Mesothelial cell of epicardium (in vitro differentiated cells): ENCODE measurements around the gene PDAP1. TPM values are rescaled to one million over a fixed set of nuclear protein-coding genes. Genes with fewer than 3 reads are reported as not detected.

ENCODE experiments used
- DNase-seq, 2 experiments: peaks; one replicate each; pipeline ENCODE4 v3.0.0; 2021; ENCODE audit warnings: low spot score in 2 of 2; ENCODE audit not compliant: unreplicated experiment in 2 of 2
- H3K27ac Mint-ChIP-seq: 2 replicates; pipeline ENCODE4 v1.8.0; 2021; ENCODE audit warnings: mixed read lengths
- H3K27me3 Mint-ChIP-seq: 2 replicates; pipeline ENCODE4 v1.8.0; 2021; ENCODE audit warnings: low read depth, mixed read lengths
- H3K36me3 Mint-ChIP-seq: 2 replicates; pipeline ENCODE4 v1.8.0; 2021; ENCODE audit warnings: mixed read lengths
- H3K4me1 Mint-ChIP-seq: 2 replicates; pipeline ENCODE4 v1.8.0; 2021; ENCODE audit warnings: mixed read lengths
- H3K4me3 Mint-ChIP-seq: 2 replicates; pipeline ENCODE4 v1.8.0; 2021; ENCODE audit warnings: mild to moderate bottlenecking, moderate library complexity, mixed read lengths
- H3K9me3 Mint-ChIP-seq: 2 replicates; pipeline ENCODE4 v1.8.0; 2021; ENCODE audit warnings: mixed read lengths
- total RNA-seq: library from RNA; stranded (reverse); gene quantifications from 3 replicates; pipeline ENCODE4 v1.2.1, GENCODE V29; 2021
- TF ChIP-seq, protein P1 (sequence below): fragments of 200-600 bp; sonication (generic); IDR thresholded peaks from one replicate; pipeline ENCODE4 v1.5.0; 2021; ENCODE audit warnings: antibody characterized with exemption; ENCODE audit not compliant: unreplicated experiment

PDAP1 gene
- total RNA-seq, 1 donor from 2014 or later = 103 TPM

DNA sequence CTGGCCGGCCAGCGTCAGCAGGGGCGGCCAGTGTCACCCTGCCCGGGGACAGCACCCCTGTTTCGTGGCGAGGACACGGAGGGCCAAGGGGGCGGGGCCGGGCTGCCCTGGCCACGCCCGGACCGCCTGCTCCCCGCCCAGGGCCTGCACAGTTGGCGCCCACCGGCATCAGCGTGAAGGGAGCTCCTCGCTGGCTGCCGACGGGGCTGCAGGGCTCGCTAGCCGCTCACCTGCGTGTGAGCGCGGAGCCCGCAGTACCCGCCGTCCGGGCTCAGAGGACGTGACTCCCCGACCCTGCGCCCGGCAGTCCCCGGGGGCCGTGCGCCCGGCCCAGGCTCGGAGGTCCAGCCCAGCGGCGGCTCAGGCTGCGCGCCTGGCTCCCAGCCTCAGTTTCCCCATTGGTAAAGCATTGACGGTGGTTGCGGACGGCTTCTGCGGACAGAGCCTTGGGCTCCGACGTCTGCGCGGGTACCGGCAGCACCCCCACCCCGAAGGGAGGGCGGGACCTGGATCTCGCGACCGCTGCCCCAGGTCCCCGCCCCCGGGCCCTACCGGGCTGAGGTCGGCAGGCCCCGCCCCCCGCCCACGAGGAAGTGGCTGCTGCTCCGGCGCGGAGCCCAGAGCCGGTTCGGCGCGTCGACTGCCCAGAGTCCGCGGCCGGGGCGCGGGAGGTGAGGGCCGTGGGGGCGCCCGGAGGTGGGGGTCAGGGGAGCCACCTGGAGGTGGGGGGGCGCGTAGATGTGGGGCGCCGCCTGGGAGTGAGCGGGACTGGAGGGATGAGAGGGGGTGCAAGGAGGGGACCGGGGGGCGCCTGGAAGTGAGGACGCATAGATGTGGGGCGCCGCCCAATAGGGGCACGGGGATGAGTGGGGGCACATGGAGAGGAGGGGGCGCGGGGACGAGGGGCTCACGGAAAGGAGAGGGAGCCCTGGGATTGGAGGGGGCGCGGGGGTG, 34.0 kb downstream of the PDAP1 start, which contains the start of gene ARPC1B:
Gene ARPC1B (plus strand): TSS at position 620 of the 954 bp plus-strand sequence. CDS start 10,985 bp downstream, outside the sequence.
- TF ChIP-seq, protein P1, sequence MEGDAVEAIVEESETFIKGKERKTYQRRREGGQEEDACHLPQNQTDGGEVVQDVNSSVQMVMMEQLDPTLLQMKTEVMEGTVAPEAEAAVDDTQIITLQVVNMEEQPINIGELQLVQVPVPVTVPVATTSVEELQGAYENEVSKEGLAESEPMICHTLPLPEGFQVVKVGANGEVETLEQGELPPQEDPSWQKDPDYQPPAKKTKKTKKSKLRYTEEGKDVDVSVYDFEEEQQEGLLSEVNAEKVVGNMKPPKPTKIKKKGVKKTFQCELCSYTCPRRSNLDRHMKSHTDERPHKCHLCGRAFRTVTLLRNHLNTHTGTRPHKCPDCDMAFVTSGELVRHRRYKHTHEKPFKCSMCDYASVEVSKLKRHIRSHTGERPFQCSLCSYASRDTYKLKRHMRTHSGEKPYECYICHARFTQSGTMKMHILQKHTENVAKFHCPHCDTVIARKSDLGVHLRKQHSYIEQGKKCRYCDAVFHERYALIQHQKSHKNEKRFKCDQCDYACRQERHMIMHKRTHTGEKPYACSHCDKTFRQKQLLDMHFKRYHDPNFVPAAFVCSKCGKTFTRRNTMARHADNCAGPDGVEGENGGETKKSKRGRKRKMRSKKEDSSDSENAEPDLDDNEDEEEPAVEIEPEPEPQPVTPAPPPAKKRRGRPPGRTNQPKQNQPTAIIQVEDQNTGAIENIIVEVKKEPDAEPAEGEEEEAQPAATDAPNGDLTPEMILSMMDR = no peak
- peak in 1 of 2 experiments; percentile 48 for DNase-seq
- Mint-ChIP-seq H3K27me3 (no peaks in the 10 kb centered on the region), H3K36me3 (peaks cover 2% of the 10 kb centered on the region), H3K27ac (peak within 1 kb of the TSS; percentile 34), H3K4me1 (peaks cover 18% of the 10 kb centered on the region), H3K9me3 (no peaks in the 10 kb centered on the region), H3K4me3 (peak within 1 kb of the TSS; percentile 68)

DNA sequence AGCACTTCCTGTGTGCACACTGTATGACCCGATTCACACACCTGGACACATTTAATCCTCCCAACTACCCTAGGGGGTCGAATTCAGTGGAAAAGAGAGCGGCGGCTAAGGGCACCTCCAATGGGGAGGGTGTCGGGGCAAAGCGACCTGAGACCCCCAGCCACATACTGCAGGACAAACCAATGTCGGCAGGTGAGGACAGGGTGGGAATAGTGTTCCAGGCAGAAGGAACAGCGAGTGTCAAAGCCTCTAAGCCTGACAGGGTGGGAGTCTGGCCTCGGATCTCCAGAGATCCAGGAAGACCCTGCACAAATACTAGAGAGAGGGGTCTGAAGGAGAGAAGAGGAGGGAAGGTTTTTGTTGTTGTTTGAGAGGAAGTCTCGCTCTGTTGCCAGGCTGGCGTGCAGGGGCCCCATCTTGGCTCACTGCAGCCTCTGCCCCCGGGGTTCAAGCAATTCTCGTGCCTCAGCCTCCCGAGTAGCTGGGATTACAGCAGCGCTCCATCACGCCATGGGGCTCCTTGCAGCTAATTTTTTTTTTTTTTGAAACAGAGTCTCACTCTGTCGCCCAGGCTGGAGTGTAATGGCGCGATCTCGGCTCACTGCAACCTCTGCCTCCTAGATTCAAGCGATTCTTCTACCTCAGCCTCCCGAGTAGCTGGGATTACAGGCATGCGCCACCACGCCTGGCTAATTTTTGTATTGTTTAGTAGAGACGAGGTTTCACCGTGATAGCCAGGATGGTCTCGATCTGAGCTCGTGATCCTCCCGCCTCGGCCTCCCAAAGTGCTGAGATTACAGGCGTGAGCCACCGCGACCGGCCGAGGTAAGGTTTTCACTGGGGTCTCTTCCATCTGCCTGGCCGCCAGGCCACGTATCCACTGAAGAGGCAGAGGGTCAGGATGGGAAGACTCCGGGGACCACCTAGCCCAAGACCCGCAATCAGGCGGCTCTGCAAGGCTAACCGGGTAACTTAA, 35.0 kb downstream of the PDAP1 start:
- Mint-ChIP-seq H3K4me3 (peak overlapping the region; percentile 68), H3K27me3 (no peaks in the 10 kb centered on the region), H3K9me3 (no peaks in the 10 kb centered on the region), H3K4me1 (peaks cover 19% of the 10 kb centered on the region), H3K36me3 (no peaks in the 10 kb centered on the region), H3K27ac (peak overlapping the region; percentile 93)
- DNase-seq = no peak
- TF ChIP-seq, protein P1 = no peak

DNA sequence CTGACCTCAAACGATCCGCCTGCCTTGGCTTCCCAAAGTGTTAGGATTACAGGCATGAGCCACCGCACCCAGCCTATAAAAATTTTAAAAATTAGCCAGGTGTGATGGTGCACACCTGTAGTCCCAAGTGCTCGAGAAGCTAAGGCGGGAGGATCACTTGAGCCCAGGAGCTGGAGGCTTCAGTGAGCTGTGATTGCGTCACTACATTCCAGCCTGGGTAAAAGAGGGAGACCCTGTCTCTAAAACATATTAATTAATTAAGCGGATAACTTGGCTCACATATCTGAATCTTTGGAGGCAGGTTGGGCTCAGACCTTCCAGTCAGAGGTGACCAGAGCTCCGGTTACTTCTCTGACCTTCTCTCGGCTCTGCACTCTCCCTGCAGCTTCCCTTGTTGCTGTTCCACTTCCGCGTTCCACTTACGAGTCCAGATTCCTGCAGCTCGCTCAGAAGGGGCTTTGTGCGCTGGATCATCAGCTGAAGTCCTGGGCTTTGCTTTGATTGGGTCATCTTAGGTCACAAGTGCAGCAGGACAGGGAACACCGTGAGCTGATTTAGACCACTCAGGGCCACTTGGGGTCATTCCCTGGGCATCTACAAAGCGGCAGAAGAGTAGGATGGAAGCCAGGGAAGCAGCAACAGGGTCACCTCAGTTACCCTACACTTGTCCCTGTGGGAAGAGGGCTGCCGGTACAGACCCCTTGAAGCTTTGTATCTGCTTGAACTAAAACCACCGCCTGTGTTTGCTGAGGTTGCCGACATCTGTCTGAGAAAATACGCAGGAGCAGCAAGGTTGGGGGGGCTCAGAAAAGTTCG, 35.9 kb downstream of the PDAP1 start:
- Mint-ChIP-seq H3K27me3 (no peaks in the 10 kb centered on the region), H3K9me3 (no peaks in the 10 kb centered on the region), H3K4me3 (peak overlapping the region; percentile 68), H3K4me1 (peaks cover 19% of the 10 kb centered on the region), H3K36me3 (no peaks in the 10 kb centered on the region), H3K27ac (peak overlapping the region; percentile 93)
- TF ChIP-seq, protein P1 = no peak
- DNase-seq = no peak

DNA sequence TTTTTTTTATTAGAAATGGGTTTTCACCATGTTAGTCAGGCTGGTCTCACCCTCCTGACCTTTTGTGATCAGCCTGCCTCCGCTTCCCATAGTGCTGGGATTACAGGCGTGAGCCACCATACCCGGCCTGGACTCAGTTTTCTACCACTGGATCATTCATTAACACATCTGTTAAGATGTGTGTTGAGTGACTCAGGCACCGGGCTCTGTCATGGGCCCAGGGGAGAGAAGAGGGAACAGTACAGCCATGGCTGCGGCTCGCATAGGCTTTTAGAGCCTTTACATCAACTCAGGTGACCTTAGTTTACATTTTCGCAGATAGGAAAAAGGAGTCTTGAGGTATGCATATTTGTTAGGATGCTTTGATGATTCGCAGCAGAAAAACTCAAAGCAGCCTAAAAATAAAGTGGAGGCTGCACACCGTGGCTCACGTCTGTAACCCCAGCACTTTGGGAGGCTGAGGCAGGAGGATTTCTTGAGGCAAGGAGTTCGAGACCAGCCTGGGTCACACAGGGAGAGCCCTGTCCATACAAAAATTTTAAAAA, 36.9 kb downstream of the PDAP1 start:
- H3K27me3 Mint-ChIP-seq = no peaks in the 10 kb centered on the region
- no peak overlapping the region for H3K27ac Mint-ChIP-seq
- H3K4me1 Mint-ChIP-seq = peaks cover 24% of the 10 kb centered on the region
- no peaks in the 10 kb centered on the region for H3K9me3 Mint-ChIP-seq
- no peak overlapping the region for H3K4me3 Mint-ChIP-seq
- no peak for DNase-seq
- H3K36me3 Mint-ChIP-seq = no peaks in the 10 kb centered on the region
- TF ChIP-seq, protein P1 = no peak
